ENCODE data around the gene ERFE.

ERFE gene

GRCh38 chr2:238155051-238155760 is 3.6 kb upstream of the ERFE start:
- Histone ChIP-seq H3K36me3 (ENCODE audit: control insufficient read depth, low read depth, low read length) (no peaks in the 10 kb centered on the region), H3K9me3 (ENCODE audit: control insufficient read depth, low read depth, low read length) (no peaks in the 10 kb centered on the region), H3K27ac (ENCODE audit: low read length) (no peak overlapping the region), H3K9ac (ENCODE audit: low read length) (no peak overlapping the region), H3K27me3 (ENCODE audit: control insufficient read depth, insufficient read depth, low read length) (peaks cover 24% of the 10 kb centered on the region), H3K4me3 (ENCODE audit: low read length) (no peak overlapping the region), H3K4me1 (ENCODE audit: control insufficient read depth, low read depth, low read length) (no peaks in the 10 kb centered on the region)

- Histone ChIP-seq H3K36me3 (ENCODE audit: control insufficient read depth, low read depth, low read length) (no peaks in the 10 kb centered on the region), H3K27me3 (ENCODE audit: control insufficient read depth, insufficient read depth, low read length) (peaks cover 28% of the 10 kb centered on the region), H3K4me3 (ENCODE audit: low read length) (no peak overlapping the region), H3K9ac (ENCODE audit: low read length) (no peak overlapping the region), H3K9me3 (ENCODE audit: control insufficient read depth, low read depth, low read length) (no peaks in the 10 kb centered on the region), H3K4me1 (ENCODE audit: control insufficient read depth, low read depth, low read length) (no peaks in the 10 kb centered on the region), H3K27ac (ENCODE audit: low read length) (no peak overlapping the region)
Measured at GRCh38 chr2:238155761-238156694, 2.7 kb upstream of the ERFE start.

DNA sequence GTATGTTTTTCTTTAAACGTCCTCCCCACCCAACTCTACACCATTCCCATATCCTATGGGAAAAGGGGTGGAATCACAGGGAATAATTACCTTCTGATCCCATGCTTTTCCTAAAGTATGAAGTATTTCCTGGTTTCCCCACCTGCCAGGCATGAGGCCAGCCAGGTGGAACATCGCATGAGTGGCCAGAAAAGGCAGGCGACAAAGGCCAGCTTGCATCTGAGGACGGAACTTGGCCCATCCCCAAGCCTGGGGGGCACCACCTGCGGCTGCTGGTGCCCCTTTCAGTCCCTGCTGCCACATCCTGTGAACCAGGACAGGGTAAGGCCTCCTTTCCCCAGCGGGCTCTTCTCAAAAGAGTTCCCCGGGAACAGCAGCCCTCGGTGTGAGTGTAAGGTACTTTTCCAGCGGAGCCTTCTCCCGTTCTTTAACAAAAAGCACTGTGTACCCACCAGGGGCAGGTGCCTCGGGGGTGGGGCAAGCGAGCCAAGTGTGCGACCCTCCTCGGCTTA is 1.2 kb upstream of the ERFE start:
- Histone ChIP-seq H3K27me3 (ENCODE audit: control insufficient read depth, insufficient read depth, low read length) (peaks cover 37% of the 10 kb centered on the region), H3K27ac (ENCODE audit: low read length) (no peak overlapping the region), H3K4me3 (ENCODE audit: low read length) (peak overlapping the region; percentile 66), H3K36me3 (ENCODE audit: control insufficient read depth, low read depth, low read length) (no peaks in the 10 kb centered on the region), H3K4me1 (ENCODE audit: control insufficient read depth, low read depth, low read length) (no peaks in the 10 kb centered on the region), H3K9ac (ENCODE audit: low read length) (no peak overlapping the region), H3K9me3 (ENCODE audit: control insufficient read depth, low read depth, low read length) (no peaks in the 10 kb centered on the region)

DNA sequence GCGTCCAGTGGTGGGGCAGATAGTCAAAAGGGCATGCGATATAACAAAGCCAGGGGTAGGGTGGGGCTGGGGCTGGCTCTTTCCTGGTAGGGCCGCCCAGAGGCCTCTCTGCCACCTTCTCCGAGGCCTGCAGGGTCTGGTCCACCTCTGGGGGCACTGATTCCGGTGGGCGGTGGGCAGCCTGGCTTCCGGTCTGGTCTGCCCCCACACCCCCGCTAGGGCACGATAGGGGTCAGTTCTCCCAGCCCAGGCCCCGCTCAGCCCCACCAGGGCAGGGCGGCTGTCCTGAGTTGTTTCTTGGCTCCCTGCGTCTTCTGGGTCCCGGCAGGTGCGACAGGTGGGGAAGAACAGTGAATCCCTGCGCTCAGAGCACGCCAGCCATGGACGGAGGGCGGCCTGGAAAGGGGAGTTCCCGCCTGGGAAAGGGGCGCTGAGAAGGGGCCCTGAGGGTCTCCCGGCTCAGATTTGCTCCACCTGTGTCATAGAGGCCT is 707 bp upstream of the ERFE start:
- Histone ChIP-seq H3K36me3 (ENCODE audit: control insufficient read depth, low read depth, low read length) (no peaks in the 10 kb centered on the region), H3K9ac (ENCODE audit: low read length) (no peak overlapping the region), H3K27me3 (ENCODE audit: control insufficient read depth, insufficient read depth, low read length) (peaks cover 42% of the 10 kb centered on the region), H3K4me1 (ENCODE audit: control insufficient read depth, low read depth, low read length) (no peaks in the 10 kb centered on the region), H3K4me3 (ENCODE audit: low read length) (peak overlapping the region; percentile 66), H3K27ac (ENCODE audit: low read length) (no peak overlapping the region), H3K9me3 (ENCODE audit: control insufficient read depth, low read depth, low read length) (no peaks in the 10 kb centered on the region)

DNA sequence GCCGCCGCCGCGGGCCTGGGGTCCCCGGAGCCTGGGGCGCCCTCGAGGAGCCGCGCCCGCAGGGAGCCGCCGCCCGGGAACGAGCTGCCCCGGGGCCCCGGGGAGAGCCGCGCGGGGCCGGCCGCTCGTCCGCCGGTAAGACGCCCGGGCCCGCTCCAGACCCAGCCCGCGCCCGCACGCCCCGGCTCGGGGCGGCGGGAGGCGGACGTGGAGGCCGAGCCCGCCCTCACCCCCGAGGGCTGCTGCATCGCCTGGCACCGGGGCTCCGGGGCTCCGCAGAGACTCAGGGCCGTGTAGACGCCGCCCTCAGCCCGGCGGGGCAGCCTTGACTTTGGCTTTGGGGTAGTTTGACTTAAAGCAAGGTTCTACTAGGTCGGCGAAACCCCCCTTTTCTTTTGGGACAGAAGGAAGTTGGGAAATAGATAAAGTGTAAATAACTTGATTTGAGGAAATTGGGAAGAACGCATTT is 335 bp downstream of the ERFE start:
- H3K9me3 ChIP-seq (ENCODE audit: control insufficient read depth, low read depth, low read length) = no peaks in the 10 kb centered on the region
- no peaks in the 10 kb centered on the region for H3K36me3 ChIP-seq (ENCODE audit: control insufficient read depth, low read depth, low read length)
- peak overlapping the region; percentile 47 for H3K4me3 ChIP-seq (ENCODE audit: low read length)
- H3K4me1 ChIP-seq (ENCODE audit: control insufficient read depth, low read depth, low read length) = no peaks in the 10 kb centered on the region
- no peak overlapping the region for H3K9ac ChIP-seq (ENCODE audit: low read length)
- H3K27me3 ChIP-seq (ENCODE audit: control insufficient read depth, insufficient read depth, low read length) = peaks cover 53% of the 10 kb centered on the region
- H3K27ac ChIP-seq (ENCODE audit: low read length) = no peak overlapping the region

- H3K4me3 ChIP-seq (ENCODE audit: low read length) = peak overlapping the region; percentile 47
- no peaks in the 10 kb centered on the region for H3K36me3 ChIP-seq (ENCODE audit: control insufficient read depth, low read depth, low read length)
- H3K27ac ChIP-seq (ENCODE audit: low read length) = no peak overlapping the region
- no peak overlapping the region for H3K9ac ChIP-seq (ENCODE audit: low read length)
- peaks cover 59% of the 10 kb centered on the region for H3K27me3 ChIP-seq (ENCODE audit: control insufficient read depth, insufficient read depth, low read length)
- no peaks in the 10 kb centered on the region for H3K9me3 ChIP-seq (ENCODE audit: control insufficient read depth, low read depth, low read length)
- no peaks in the 10 kb centered on the region for H3K4me1 ChIP-seq (ENCODE audit: control insufficient read depth, low read depth, low read length)
Measured at GRCh38 chr2:238159661-238160205, 963 bp downstream of the ERFE start.

GRCh38 chr2:238160206-238161129 is 1.7 kb downstream of the ERFE start:
- H3K4me3 ChIP-seq (ENCODE audit: low read length) = no peak overlapping the region
- H3K9ac ChIP-seq (ENCODE audit: low read length) = no peak overlapping the region
- H3K36me3 ChIP-seq (ENCODE audit: control insufficient read depth, low read depth, low read length) = no peaks in the 10 kb centered on the region
- no peaks in the 10 kb centered on the region for H3K9me3 ChIP-seq (ENCODE audit: control insufficient read depth, low read depth, low read length)
- no peak overlapping the region for H3K27ac ChIP-seq (ENCODE audit: low read length)
- peaks cover 62% of the 10 kb centered on the region for H3K27me3 ChIP-seq (ENCODE audit: control insufficient read depth, insufficient read depth, low read length)
- no peaks in the 10 kb centered on the region for H3K4me1 ChIP-seq (ENCODE audit: control insufficient read depth, low read depth, low read length)

DNA sequence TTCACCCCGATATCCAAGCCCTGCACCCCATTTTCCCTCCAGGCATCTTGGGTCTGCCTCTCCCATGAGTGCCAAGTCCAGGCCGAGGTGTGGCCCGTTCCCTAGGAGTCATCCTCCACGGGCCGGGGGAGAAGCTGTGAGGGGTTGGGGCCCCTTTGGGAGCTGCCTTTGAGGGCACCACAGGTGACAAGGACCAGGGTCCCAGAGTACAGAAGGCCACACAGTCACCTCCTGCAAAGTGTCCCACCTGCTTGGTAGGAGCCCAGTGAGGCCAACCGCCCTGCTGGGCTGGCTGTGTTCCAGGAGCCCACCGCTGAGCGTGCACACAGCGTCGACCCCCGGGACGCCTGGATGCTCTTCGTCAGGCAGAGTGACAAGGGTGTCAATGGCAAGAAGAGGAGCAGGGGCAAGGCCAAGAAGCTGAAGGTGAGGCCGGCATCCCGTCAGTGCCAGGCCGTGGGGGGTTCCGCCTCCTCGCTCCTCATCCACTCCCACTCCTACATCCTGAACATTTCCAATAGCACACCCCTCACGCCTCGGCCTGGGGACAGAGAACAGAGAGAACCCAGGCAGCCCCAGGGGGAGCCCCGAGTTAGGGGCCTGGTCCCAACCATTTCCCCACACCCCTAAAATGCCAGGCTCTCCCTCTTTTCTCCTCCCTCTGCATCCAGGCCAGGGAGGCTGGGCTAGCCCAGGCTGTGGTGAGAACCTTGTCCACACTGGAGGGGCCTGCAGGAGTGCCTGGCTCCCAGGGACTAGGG is 2.7 kb downstream of the ERFE start:
- H3K9ac ChIP-seq (ENCODE audit: low read length) = no peak overlapping the region
- H3K27ac ChIP-seq (ENCODE audit: low read length) = no peak overlapping the region
- H3K4me3 ChIP-seq (ENCODE audit: low read length) = no peak overlapping the region
- H3K36me3 ChIP-seq (ENCODE audit: control insufficient read depth, low read depth, low read length) = no peaks in the 10 kb centered on the region
- H3K9me3 ChIP-seq (ENCODE audit: control insufficient read depth, low read depth, low read length) = no peaks in the 10 kb centered on the region
- H3K4me1 ChIP-seq (ENCODE audit: control insufficient read depth, low read depth, low read length) = no peaks in the 10 kb centered on the region
- H3K27me3 ChIP-seq (ENCODE audit: control insufficient read depth, insufficient read depth, low read length) = peaks cover 62% of the 10 kb centered on the region

GRCh38 chr2:238162251-238162845 is 3.6 kb downstream of the ERFE start:
- H3K9me3 ChIP-seq (ENCODE audit: control insufficient read depth, low read depth, low read length) = no peaks in the 10 kb centered on the region
- H3K4me1 ChIP-seq (ENCODE audit: control insufficient read depth, low read depth, low read length) = no peaks in the 10 kb centered on the region
- no peak overlapping the region for H3K9ac ChIP-seq (ENCODE audit: low read length)
- no peak overlapping the region for H3K27ac ChIP-seq (ENCODE audit: low read length)
- H3K36me3 ChIP-seq (ENCODE audit: control insufficient read depth, low read depth, low read length) = no peaks in the 10 kb centered on the region
- H3K27me3 ChIP-seq (ENCODE audit: control insufficient read depth, insufficient read depth, low read length) = peaks cover 62% of the 10 kb centered on the region
- H3K4me3 ChIP-seq (ENCODE audit: low read length) = no peak overlapping the region

GRCh38 chr2:238162846-238163441 is 4.2 kb downstream of the ERFE start:
- Histone ChIP-seq H3K27me3 (ENCODE audit: control insufficient read depth, insufficient read depth, low read length) (peaks cover 56% of the 10 kb centered on the region), H3K9ac (ENCODE audit: low read length) (no peak overlapping the region), H3K4me3 (ENCODE audit: low read length) (no peak overlapping the region), H3K27ac (ENCODE audit: low read length) (no peak overlapping the region), H3K4me1 (ENCODE audit: control insufficient read depth, low read depth, low read length) (no peaks in the 10 kb centered on the region), H3K9me3 (ENCODE audit: control insufficient read depth, low read depth, low read length) (no peaks in the 10 kb centered on the region), H3K36me3 (ENCODE audit: control insufficient read depth, low read depth, low read length) (no peaks in the 10 kb centered on the region)
